Adrenal gland (tissue), 12 donors: ENCODE measurements around the gene LRRC8B. TPM values are rescaled to one million over a fixed set of nuclear protein-coding genes. Genes with fewer than 3 reads are reported as not detected.
A peak's percentile ranks its signal among the peaks of the same experiment; 100 is the strongest.

ENCODE experiments used
- DNase-seq, 7 donors: peaks; one replicate each; pipeline ENCODE4 v3.0.0-alpha.2; 2019 to 2020
- H3K27ac ChIP-seq, 5 donors: fragments of 200-600 bp; sonication (generic) in 4 of 5; 1 replicate in 3 of 5; 2 replicates in 2 of 5; pipeline versions ENCODE4 v1.5.1 to v1.8.0; 2016 to 2020; ENCODE audit warnings: mild to moderate bottlenecking in 1 of 5
- H3K27me3 ChIP-seq: fragments of 200-600 bp; 2 replicates; pipeline ENCODE4 v1.8.0; 2021
- H3K36me3 ChIP-seq, 2 donors: fragments of 200-600 bp; replicated peaks in 1 of 2; 1 replicate in 1 of 2; 2 replicates in 1 of 2; pipeline versions ENCODE4 v1.5.1 to v1.8.0; 2018 to 2022
- H3K4me1 ChIP-seq, 2 donors: fragments of 200-600 bp; replicated peaks in 1 of 2; 1 replicate in 1 of 2; 2 replicates in 1 of 2; pipeline versions ENCODE4 v1.5.1 to v1.8.0; 2018 to 2021
- H3K4me3 ChIP-seq, 4 donors: fragments of 200-600 bp; sonication (generic) in 3 of 4; one replicate each; pipeline ENCODE4 v1.5.1; 2016 to 2018
- H3K9me3 ChIP-seq, 3 donors: fragments of 200-600 bp; sonication (generic) in 1 of 3; replicated peaks in 1 of 3; 1 replicate in 2 of 3; 2 replicates in 1 of 3; pipeline versions ENCODE4 v1.5.1 to v1.8.0; 2016 to 2021
- POLR2A ChIP-seq, 2 donors: fragments of 450-650 bp; IDR thresholded peaks; one replicate each; pipeline ENCODE4 v1.6.1; 2017; ENCODE audit warnings: antibody characterized with exemption in 2 of 2, mild to moderate bottlenecking in 2 of 2, moderate library complexity in 1 of 2
- WGBS, 4 donors: extraction: QIAGEN DNeasy Blood & Tissue Kit in 2 of 4; methylation state at CpG; one replicate each; pipeline versions ENCODE4 v1.1.5 to v1.1.7; 2013 to 2017; 5-methylcytosine and 5-hydroxymethylcytosine counted together
- intact Hi-C, 2 donors: fragments of 100-400 bp; cut with DNase I; formaldehyde crosslinking; loops; one replicate each; pipeline versions ENCODE4 v1.14.1 to v1.15.0; 2022 to 2023
- polyA plus RNA-seq, 3 donors: library from polyadenylated mRNA; stranded (reverse); fragments of 200-250 nt in 2 of 3; fragments of 350-450 nt in 1 of 3; fragmentation: Illumina TruSeq in 1 of 3; extraction: RNeasy Lipid Tissue Mini Kit (QIAGEN cat#74804) in 1 of 3; gene quantifications; one replicate each; pipeline ENCODE4 v1.2.3, GENCODE V29; 2013 to 2014
- total RNA-seq, 9 donors: library from RNA; depleted of rRNA in 4 of 9; stranded (reverse); fragments of >200 nt in 4 of 9; fragments of 120-200 nt in 1 of 9; fragmentation: NEBNext Ultra II Directional in 1 of 9; extraction: Animal tissue kit (Norgen Biotek cat#: 25700) in 1 of 9; gene quantifications; one replicate each; pipeline versions ENCODE4 v1.1.0 to v1.2.4, GENCODE V29; 2013 to 2023
- TF ChIP-seq, protein P1 (sequence below), 6 experiments: fragments of 450-650 bp in 4 of 6; fragments of 200-600 bp in 2 of 6; sonication (generic) in 1 of 6; IDR thresholded peaks; 1 replicate in 5 of 6; 2 replicates in 1 of 6; pipeline versions ENCODE4 v1.5.1 to v1.8.0; 2016 to 2021; ENCODE audit warnings: antibody characterized with exemption in 6 of 6, mild to moderate bottlenecking in 2 of 6, moderate library complexity in 1 of 6
- donor health status: healthy with polysubstance abuse.
- donor health status: Bipolar disorder and iron deficiency.
- donor health status: DM: yes; HTN: yes; CAD: no.
- donor health status: DM: no; HTN: no; CAD: no.
- donor health status: DM: no; HTN: no; CAD: no.
- donor health status: DM: yes; HTN: yes; CAD: no.

LRRC8B gene
- total and polyA plus RNA-seq, 12 donors: 7.7 to 69.6 (median 39.1) TPM

GRCh38 chr1:89633800-89634625 is 109.4 kb downstream of the LRRC8B start:
- H3K4me1 ChIP-seq: peaks cover 20 to 41% of the 10 kb centered on the region in 2 donors
- peak overlapping the region; percentile 64 to 98 (median 88) for H3K4me3 ChIP-seq
- H3K27ac ChIP-seq: peak overlapping the region in 4 of 5 donors; percentile 89 to 99 (median 91)
- no peaks in the 10 kb centered on the region for H3K27me3 ChIP-seq
- WGBS, 4 donors: 13 to 17% (median 13%) methylated on average over 28 to 32 of the region's 32 CpGs
- H3K9me3 ChIP-seq: no peaks in the 10 kb centered on the region
- intact Hi-C loops: loop anchor here (5.0 to 10.0 kb wide), 2 partner anchors 61 to 128 kb away; no protein-coding TSS in a partner anchor
- TF ChIP-seq, protein P1, sequence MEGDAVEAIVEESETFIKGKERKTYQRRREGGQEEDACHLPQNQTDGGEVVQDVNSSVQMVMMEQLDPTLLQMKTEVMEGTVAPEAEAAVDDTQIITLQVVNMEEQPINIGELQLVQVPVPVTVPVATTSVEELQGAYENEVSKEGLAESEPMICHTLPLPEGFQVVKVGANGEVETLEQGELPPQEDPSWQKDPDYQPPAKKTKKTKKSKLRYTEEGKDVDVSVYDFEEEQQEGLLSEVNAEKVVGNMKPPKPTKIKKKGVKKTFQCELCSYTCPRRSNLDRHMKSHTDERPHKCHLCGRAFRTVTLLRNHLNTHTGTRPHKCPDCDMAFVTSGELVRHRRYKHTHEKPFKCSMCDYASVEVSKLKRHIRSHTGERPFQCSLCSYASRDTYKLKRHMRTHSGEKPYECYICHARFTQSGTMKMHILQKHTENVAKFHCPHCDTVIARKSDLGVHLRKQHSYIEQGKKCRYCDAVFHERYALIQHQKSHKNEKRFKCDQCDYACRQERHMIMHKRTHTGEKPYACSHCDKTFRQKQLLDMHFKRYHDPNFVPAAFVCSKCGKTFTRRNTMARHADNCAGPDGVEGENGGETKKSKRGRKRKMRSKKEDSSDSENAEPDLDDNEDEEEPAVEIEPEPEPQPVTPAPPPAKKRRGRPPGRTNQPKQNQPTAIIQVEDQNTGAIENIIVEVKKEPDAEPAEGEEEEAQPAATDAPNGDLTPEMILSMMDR (IDR thresholded peaks at IDR 0.05): no peak
- no peak for TF ChIP-seq POLR2A (IDR thresholded peaks at IDR 0.05)
- peak in 6 of 7 donors; percentile 28 to 42 (median 36) for DNase-seq
- H3K36me3 ChIP-seq: no peaks in the 10 kb centered on the region

DNA sequence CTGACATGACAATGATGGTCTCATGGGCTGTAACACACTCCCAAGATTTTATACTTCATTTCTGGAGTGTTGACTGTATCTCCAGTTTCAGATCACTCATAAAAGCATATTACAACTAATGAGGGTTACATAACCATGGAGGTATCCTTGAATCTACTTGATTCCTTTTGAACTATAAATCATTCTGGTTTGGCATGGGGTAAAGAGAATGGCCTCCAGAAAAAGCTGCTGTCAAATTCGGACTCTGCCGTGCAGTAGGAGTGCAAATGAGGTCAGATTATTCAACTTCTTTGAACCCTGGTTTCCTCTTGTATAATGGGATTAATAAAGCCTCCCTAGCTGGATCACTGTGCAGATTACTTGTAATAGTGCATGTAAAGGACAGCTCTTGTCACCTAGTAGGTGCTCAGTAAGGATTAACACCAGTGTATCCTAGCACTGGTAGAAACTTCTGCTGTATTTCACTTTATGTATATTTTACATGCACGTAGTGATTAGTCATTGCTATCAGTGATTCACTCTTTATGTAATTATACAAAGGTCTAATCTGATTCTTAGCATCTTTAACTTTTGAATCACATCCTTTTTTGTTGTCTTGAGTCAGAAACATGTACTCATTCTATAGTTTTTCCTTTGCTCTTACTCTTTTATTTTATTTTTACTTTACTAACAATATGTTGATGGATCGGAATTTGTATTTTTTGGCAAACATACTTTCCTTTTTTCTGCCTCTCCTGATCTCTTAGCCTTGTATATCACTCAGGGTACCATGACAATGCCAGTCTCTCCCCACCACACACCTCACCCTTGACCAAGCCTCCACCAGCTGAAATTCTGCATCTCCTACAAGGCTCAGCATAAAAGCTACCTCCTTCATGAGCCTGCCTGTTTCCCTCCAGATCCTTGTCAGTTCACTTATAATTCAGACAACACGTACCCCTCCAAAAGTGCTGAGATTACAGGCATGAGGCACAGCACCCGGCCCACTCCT is 111.5 kb downstream of the LRRC8B start:
- no peak for TF ChIP-seq POLR2A (IDR thresholded peaks at IDR 0.05)
- TF ChIP-seq, protein P1 (IDR thresholded peaks at IDR 0.05): no peak
- Histone ChIP-seq H3K27me3 (no peaks in the 10 kb centered on the region), H3K4me3 (peak overlapping the region in 1 of 4 donors; percentile 14), H3K36me3 (no peaks in the 10 kb centered on the region), H3K9me3 (no peaks in the 10 kb centered on the region), H3K27ac (peak overlapping the region in 4 of 5 donors; percentile 11 to 52 (median 24)), H3K4me1 (peaks cover 22 to 51% of the 10 kb centered on the region in 2 donors)
- peak in 1 of 7 donors; percentile 27 for DNase-seq
- intact Hi-C loops: loop anchor here in 1 of 2 donors (10.0 kb wide), 1 partner anchor 59 kb away; no protein-coding TSS in a partner anchor
- 50 to 55% (median 50%) methylated on average over 6 of the region's 6 CpGs for WGBS, 4 donors

- H3K27ac ChIP-seq: no peak overlapping the region
- no peaks in the 10 kb centered on the region for H3K36me3 ChIP-seq
- H3K4me3 ChIP-seq: no peak overlapping the region
- H3K27me3 ChIP-seq: no peaks in the 10 kb centered on the region
- DNase-seq: no peak
- no peak for TF ChIP-seq POLR2A (IDR thresholded peaks at IDR 0.05)
- TF ChIP-seq, protein P1 (IDR thresholded peaks at IDR 0.05): no peak
- H3K9me3 ChIP-seq: no peaks in the 10 kb centered on the region
- intact Hi-C loops: loop anchor here in 1 of 2 donors (10.0 kb wide), 1 partner anchor 57 kb away; no protein-coding TSS in a partner anchor
- peaks cover 21 to 50% of the 10 kb centered on the region in 2 donors for H3K4me1 ChIP-seq
Observed at GRCh38 chr1:89637496-89637895, 112.9 kb downstream of the LRRC8B start.

DNA sequence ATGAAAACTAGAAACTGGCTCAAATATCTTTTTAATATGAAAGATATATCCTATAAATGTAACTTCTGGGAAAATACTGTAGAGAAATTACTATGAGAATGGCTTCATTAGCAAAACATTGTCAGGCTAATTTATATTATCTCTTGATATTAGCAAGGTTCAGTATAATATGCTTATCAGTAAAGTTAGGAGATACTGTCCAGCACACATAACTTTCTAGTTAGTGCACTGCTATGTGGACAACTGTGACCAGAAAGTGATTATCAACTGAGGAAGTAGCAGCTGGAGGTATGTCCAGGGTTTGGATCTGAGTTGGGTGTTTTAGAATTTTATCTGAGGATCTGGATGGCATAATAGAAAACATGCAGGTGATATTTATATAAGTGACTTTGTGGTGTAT is 115.8 kb downstream of the LRRC8B start:
- TF ChIP-seq, protein P1 (IDR thresholded peaks at IDR 0.05): no peak
- no peak for TF ChIP-seq POLR2A (IDR thresholded peaks at IDR 0.05)
- Histone ChIP-seq H3K9me3 (peaks cover 0 to under 1% (median 0%) of the 10 kb centered on the region in 3 donors), H3K4me3 (no peak overlapping the region), H3K36me3 (no peaks in the 10 kb centered on the region), H3K4me1 (peaks cover 18 to 38% of the 10 kb centered on the region in 2 donors), H3K27ac (no peak overlapping the region), H3K27me3 (no peaks in the 10 kb centered on the region)
- intact Hi-C loops: no loop called here
- no peak for DNase-seq
